Measurements from ENCODE around the gene CREB3. TPM values are rescaled to one million over a fixed set of nuclear protein-coding genes. Genes with fewer than 3 reads are reported as not detected.

The CREB3 gene
- total RNA-seq, 1 experiment from 2014 or later = 58.7 TPM

GRCh38 chr9:35690294-35690613 is 42.2 kb upstream of the CREB3 start:
- no peak for TF ChIP-seq CTCF (IDR thresholded peaks at IDR 0.05; ENCODE audit: unreplicated experiment)

GRCh38 chr9:35690614-35691333 is 41.7 kb upstream of the CREB3 start:
- CTCF ChIA-PET = interaction anchor here (0.7 to 8.1 kb wide), 7 partner anchors 19 to 78 kb away, joined by 3 to 155 read pairs (median 4); partner anchors contain the start of genes CCDC107 and RMRP
- no peaks in the 10 kb centered on the region for H3K27me3 Mint-ChIP-seq (ENCODE audit: insufficient read depth, unreplicated experiment)
- no peaks in the 10 kb centered on the region for H3K9me3 Mint-ChIP-seq (ENCODE audit: unreplicated experiment)
- H3K4me3 Mint-ChIP-seq (ENCODE audit: unreplicated experiment) = peak overlapping the region; percentile 79
- H3K36me3 Mint-ChIP-seq (ENCODE audit: insufficient read depth, unreplicated experiment) = peaks cover 13% of the 10 kb centered on the region
- POLR2A ChIA-PET = interaction anchor here (0.7 to 5.4 kb wide), 16 partner anchors 10 to 92 kb away, joined by 3 to 38 read pairs (median 4); partner anchors contain the start of genes ARHGEF39, CA9, CCDC107 and CREB3
- peak overlapping the region; percentile 72 for H3K27ac Mint-ChIP-seq (ENCODE audit: low read depth, unreplicated experiment)
- DNase-seq (ENCODE audit: unreplicated experiment) = peak; percentile 52
- TF ChIP-seq CTCF (IDR thresholded peaks at IDR 0.05; ENCODE audit: unreplicated experiment) = no peak
- intact Hi-C loops (cut with micrococcal nuclease) = no loop called here
- no TSS peak for BruUV-seq (replicated peaks)
- peaks cover 24% of the 10 kb centered on the region for H3K4me1 Mint-ChIP-seq (ENCODE audit: insufficient read depth, unreplicated experiment)

More at GRCh38 chr9:35690294-35690613, 42.2 kb upstream of the CREB3 start:
- peak; percentile 30 for DNase-seq (ENCODE audit: unreplicated experiment)
- ChIA-PET POLR2A (interaction anchor here (1.2 to 5.4 kb wide), 12 partner anchors 11 to 93 kb away, joined by 3 to 38 read pairs (median 5); partner anchors contain the start of genes ARHGEF39, CCDC107, CREB3 and RMRP), CTCF (interaction anchor here (0.6 to 8.1 kb wide), 5 partner anchors 8 to 44 kb away, joined by 3 to 155 read pairs (median 4); no protein-coding TSS in a partner anchor)
- peaks cover 18% of the 10 kb centered on the region for H3K36me3 Mint-ChIP-seq (ENCODE audit: insufficient read depth, unreplicated experiment)
- H3K4me1 Mint-ChIP-seq (ENCODE audit: insufficient read depth, unreplicated experiment) = peaks cover 24% of the 10 kb centered on the region
- H3K4me3 Mint-ChIP-seq (ENCODE audit: unreplicated experiment) = peak overlapping the region; percentile 79
- intact Hi-C loops (cut with micrococcal nuclease) = no loop called here
- no peaks in the 10 kb centered on the region for H3K9me3 Mint-ChIP-seq (ENCODE audit: unreplicated experiment)
- BruUV-seq (replicated peaks) = no TSS peak
- H3K27me3 Mint-ChIP-seq (ENCODE audit: insufficient read depth, unreplicated experiment) = no peaks in the 10 kb centered on the region
- H3K27ac Mint-ChIP-seq (ENCODE audit: low read depth, unreplicated experiment) = peak overlapping the region; percentile 72

- BruUV-seq (replicated peaks) = no TSS peak
- intact Hi-C loops (cut with micrococcal nuclease) = no loop called here
- no peak for DNase-seq (ENCODE audit: unreplicated experiment)
- peaks cover 24% of the 10 kb centered on the region for H3K4me1 Mint-ChIP-seq (ENCODE audit: insufficient read depth, unreplicated experiment)
- H3K27ac Mint-ChIP-seq (ENCODE audit: low read depth, unreplicated experiment) = peak overlapping the region; percentile 72
- TF ChIP-seq CTCF (IDR thresholded peaks at IDR 0.05; ENCODE audit: unreplicated experiment) = no peak
- CTCF ChIA-PET = interaction anchor here (0.9 to 8.1 kb wide), 7 partner anchors 18 to 79 kb away, joined by 3 to 155 read pairs (median 3); partner anchors contain the start of genes CCDC107 and RMRP
- peaks cover 10% of the 10 kb centered on the region for H3K36me3 Mint-ChIP-seq (ENCODE audit: insufficient read depth, unreplicated experiment)
- peak overlapping the region; percentile 79 for H3K4me3 Mint-ChIP-seq (ENCODE audit: unreplicated experiment)
- H3K9me3 Mint-ChIP-seq (ENCODE audit: unreplicated experiment) = no peaks in the 10 kb centered on the region
- no peaks in the 10 kb centered on the region for H3K27me3 Mint-ChIP-seq (ENCODE audit: insufficient read depth, unreplicated experiment)
- POLR2A ChIA-PET = interaction anchor here (0.7 to 5.4 kb wide), 14 partner anchors 9 to 91 kb away, joined by 3 to 38 read pairs (median 4); partner anchors contain the start of genes ARHGEF39, CA9, CCDC107 and CREB3
Observed at GRCh38 chr9:35691334-35691650, 41.2 kb upstream of the CREB3 start.

- no peak for DNase-seq (ENCODE audit: unreplicated experiment)
- H3K9me3 Mint-ChIP-seq (ENCODE audit: unreplicated experiment) = no peaks in the 10 kb centered on the region
- CTCF ChIA-PET = interaction anchor here (0.7 to 8.1 kb wide), 9 partner anchors 17 to 79 kb away, joined by 3 to 155 read pairs (median 4); partner anchors contain the start of genes CCDC107 and RMRP
Observed at GRCh38 chr9:35691757-35692301, 40.6 kb upstream of the CREB3 start.

More at GRCh38 chr9:35691757-35692301, 40.6 kb upstream of the CREB3 start:
- POLR2A ChIA-PET = interaction anchor here (1.0 to 5.4 kb wide), 7 partner anchors 9 to 88 kb away, joined by 3 to 38 read pairs (median 6); partner anchors contain the start of genes ARHGEF39, CA9, CCDC107 and CREB3
- H3K27ac Mint-ChIP-seq (ENCODE audit: low read depth, unreplicated experiment) = peak overlapping the region; percentile 72
- H3K27me3 Mint-ChIP-seq (ENCODE audit: insufficient read depth, unreplicated experiment) = no peaks in the 10 kb centered on the region
- TF ChIP-seq CTCF (IDR thresholded peaks at IDR 0.05; ENCODE audit: unreplicated experiment) = no peak
- no TSS peak for BruUV-seq (replicated peaks)
- H3K4me3 Mint-ChIP-seq (ENCODE audit: unreplicated experiment) = peak overlapping the region; percentile 79
- H3K36me3 Mint-ChIP-seq (ENCODE audit: insufficient read depth, unreplicated experiment) = peaks cover 14% of the 10 kb centered on the region
- intact Hi-C loops (cut with micrococcal nuclease) = no loop called here
- peaks cover 24% of the 10 kb centered on the region for H3K4me1 Mint-ChIP-seq (ENCODE audit: insufficient read depth, unreplicated experiment)

Data from MCF 10A (cell line).